ENCODE measurements around the gene SPP1. TPM values are rescaled to one million over a fixed set of nuclear protein-coding genes. Genes with fewer than 3 reads are reported as not detected.
"Not testable (repeated sequence)": the region's sequence is repeated elsewhere in the genome, so short reads cannot be mapped to it uniquely, and the experiment has no call there.

Gene SPP1
- polyA plus RNA-seq, 4 donors, result 103 to 545 (median 277) TPM

DNA sequence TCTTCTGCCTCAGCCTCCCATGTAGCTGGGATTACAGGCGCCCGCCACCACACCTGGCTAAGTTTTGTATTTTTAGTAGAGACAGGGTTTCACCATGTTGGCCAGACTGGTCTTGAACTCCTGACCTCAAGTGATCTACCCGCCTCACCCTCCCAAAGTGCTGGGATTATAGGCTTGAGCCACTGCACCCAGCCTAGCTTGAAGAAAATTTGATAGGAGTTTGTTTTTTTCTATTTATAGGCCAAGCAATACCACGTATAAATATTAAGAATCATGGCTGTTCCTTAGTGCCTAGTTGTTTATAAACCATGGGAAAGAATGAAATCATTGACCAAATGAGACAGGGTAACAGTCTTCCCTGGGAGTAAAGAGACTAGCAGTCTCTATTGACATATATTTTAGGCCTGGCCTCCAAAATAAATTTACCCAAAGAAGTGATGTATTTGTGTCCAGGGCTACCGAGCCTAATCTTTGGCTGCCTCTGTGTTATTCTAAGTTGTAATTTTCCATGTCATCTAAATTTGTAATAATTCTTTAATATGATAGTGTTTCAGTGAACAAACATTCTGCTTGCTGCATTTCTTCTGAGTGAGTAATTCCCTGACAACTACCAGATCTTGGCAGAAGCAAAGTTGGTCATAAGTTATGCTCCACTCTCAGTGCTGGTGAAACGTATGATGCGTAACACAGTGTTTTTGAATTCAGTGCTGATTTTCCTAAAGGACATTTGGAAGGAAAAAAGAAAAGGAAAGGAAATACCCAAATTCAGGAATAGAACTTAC lies 42.2 kb downstream of the SPP1 start:
- DNase-seq (ENCODE audit: low read depth in 4 of 4, low spot score in 3 of 4), result no peak

- DNase-seq (ENCODE audit: low read depth in 4 of 4, low spot score in 3 of 4), result no peak
Measured at GRCh38 chr4:88018466-88018865, 43.0 kb downstream of the SPP1 start.

DNA sequence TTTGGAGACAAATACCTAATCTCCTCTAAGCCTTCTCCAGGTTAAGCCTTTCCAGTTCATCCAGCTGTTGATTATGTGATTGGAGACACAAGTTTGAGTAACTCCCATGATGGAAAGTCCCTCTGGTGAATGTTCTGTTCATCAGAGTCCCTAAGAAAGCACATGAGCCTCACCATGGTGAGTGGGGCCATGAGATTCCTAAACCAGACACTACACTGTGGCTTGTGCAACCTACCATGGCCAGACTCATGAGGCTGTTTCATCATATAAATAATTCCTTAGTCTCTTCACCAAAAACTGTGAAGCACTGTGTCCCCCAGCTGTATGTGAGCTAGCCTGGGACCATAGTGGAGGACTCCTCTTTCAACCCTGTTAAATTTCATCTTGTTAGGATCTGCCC lies 46.3 kb downstream of the SPP1 start:
- no peak for DNase-seq (ENCODE audit: low read depth in 4 of 4, low spot score in 3 of 4)

- no peak for DNase-seq (ENCODE audit: low read depth in 4 of 4, low spot score in 3 of 4)
Measured at GRCh38 chr4:88022289-88022688, 46.8 kb downstream of the SPP1 start.

DNA sequence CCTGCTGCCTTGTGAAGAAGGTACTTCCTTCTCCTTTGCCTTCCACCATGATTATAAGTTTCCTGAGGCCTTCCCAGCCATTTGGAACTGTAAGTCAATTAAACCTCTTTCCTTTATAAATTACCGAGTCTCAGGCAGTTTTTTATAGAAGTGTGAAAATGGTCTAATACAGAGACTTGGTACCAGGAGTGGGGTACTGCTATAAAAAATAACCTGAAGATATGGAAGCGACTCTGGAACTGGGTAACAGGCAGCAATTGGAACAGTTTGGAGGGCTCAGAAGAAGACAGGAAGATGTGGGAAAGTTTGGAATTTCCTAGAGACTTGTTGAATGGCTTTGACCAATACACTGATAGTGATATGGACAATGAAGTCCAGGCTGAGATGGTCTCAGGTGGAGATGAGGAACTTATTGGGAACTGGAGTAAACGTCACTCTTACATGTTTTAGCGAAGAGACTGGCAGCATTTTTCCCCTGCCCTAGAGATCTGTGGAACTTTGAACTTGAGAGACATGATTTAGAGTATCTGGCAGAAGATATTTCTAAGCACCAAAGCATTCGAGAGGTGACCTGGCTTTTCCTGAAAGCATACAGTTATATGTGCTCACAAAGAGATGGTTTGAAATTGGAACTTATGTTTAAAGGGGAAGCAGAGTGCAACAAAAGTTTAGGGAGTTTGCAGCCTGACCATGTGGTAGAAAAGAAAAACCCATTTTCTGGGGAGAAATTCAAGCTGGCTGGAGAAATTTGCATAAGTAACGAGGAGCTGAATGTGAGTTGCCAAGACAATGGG lies 50.6 kb downstream of the SPP1 start:
- not testable (repeated sequence) for DNase-seq (ENCODE audit: low read depth in 4 of 4, low spot score in 3 of 4)

DNA sequence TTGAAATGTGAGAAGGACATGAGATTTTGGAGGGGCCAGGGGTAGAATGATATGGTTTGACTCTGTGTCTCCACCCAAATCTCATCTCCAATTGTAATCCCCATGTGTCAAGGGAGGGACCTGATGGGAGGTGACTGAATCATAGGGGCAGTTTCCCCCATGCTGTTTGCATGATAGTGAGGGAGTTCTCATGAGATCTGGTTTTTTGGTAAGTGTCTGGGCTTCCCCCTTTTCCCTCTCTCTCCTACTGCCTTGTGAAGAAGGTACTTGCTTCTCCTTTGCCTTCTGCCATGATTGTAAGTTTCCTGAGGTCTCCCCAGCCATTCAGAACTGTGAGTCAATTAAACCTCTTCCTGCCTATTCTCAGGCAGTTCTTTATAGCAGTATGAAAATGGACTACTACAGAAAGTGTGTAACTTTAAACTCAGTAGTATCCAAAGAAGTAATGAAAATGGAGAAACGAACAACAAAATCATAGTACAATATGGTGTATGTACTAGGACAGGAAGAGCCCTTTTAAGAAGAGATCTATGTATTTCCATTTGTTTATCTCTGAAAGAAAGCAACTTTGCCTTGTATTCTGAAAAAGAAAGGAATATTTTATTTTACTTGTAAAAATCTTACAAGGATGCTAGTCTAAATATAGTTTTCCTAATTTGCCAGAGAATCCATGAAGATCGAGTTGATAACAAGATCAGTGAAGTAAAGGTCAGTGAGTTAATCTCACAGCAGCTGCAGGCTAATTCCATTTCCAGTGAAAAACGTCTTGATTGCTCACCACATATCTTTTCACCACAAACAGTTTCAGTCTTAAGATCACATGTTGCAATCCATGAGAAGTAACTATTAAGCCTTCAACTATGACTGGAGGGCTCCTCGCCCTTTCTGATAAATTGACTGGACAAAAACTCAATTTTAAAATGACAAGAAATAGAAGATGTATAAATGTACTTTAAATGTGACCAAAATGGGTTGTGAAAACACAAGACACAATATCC lies 52.4 kb downstream of the SPP1 start:
- no peak for DNase-seq (ENCODE audit: low read depth in 4 of 4, low spot score in 3 of 4)

DNA sequence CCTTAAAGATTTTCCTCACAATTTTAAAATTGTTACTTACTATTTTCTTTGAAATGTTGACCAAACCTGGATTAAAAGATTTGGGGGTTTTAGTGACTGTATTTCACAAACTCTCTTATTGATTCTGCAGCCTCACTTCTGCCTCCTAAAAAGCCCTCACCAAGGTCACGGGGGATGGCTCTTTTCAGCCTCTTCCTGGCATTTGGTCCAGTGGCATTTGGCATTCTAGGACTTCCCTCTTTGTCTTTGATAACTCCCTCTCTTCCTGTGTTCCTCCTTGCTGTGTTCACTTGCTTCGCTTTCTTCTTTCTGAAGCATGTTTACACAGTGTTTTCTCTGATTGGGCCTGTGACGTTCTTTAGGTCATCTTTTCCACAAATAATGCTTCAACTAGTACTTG lies 53.4 kb downstream of the SPP1 start:
- no peak for DNase-seq (ENCODE audit: low read depth in 4 of 4, low spot score in 3 of 4)

GRCh38 chr4:88029556-88029955 lies 54.0 kb downstream of the SPP1 start:
- no peak for DNase-seq (ENCODE audit: low read depth in 4 of 4, low spot score in 3 of 4)

DNA sequence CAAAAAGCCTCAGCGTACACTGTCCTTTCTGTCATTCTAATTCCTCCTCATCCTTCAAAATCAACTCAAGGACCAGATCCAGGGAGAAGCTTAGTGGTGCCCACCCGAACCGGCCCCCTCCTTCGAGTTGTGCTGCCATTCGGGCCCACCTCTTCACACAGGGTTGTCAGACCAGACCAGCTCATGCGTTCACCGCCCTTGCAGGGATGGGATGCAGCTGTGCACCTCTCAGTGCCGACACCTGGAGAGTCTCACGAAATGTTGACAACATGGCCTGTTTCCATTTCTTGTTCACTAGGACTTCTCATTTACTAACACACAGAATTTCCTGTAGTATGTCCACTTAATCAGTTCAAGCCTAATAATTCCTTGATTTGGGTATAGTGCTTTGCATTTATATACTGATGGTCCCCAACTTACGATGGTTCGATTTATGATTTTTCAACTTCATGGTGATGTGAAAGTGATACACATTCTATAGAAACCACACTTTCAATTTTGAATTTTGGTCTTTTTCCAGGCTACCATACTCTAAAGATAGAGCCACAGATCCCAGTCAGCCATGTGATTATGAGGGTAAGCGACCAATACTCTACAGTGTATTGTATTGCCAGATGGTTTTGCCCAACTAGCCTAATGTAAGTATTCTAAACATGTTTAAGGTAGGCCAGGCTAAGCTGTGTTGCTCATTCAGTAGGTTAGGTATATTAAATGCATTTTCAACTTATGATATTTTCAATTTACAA lies 55.2 kb downstream of the SPP1 start:
- DNase-seq (ENCODE audit: low read depth in 4 of 4, low spot score in 3 of 4), result no peak

Other genes starting within 250 kb of the SPP1 start
- gene IBSP, start 176.2 kb upstream of the SPP1 start, polyA plus RNA-seq (ENCODE audit: insufficient read length in 4 of 4), result under 1 TPM in 1 of 4 donors, not detected in 3; 0.37 TPM
- not detected for gene MEPE, start 142.7 kb upstream of the SPP1 start, polyA plus RNA-seq (ENCODE audit: insufficient read length in 4 of 4)
- gene PKD2, start 31.9 kb downstream of the SPP1 start, polyA plus RNA-seq (ENCODE audit: insufficient read length in 4 of 4), result 10 to 100 TPM; 68.8 to 76.5 (median 72.0) TPM
- 10 to 100 TPM in 2 of 4 donors, 1 to 10 TPM in 2; 5.3 to 11.9 (median 9.5) TPM for gene ABCG2, start 182.9 kb downstream of the SPP1 start, polyA plus RNA-seq (ENCODE audit: insufficient read length in 4 of 4)

Data from left renal pelvis (tissue), 4 donors.